Tibial nerve (tissue), 4 donors: ENCODE measurements around the gene DISP2.

ENCODE experiments used
- CTCF ChIP-seq, 5 experiments: fragments of 200-600 bp in 3 of 5; fragments of 450-650 bp in 2 of 5; sonication (generic) in 3 of 5; IDR thresholded peaks; one replicate each; pipeline ENCODE4 v1.5.1; 2016 to 2019; ENCODE audit warnings: antibody characterized with exemption in 5 of 5, mild to moderate bottlenecking in 3 of 5, moderate library complexity in 2 of 5
- EP300 ChIP-seq, 2 donors: sonication (generic); formaldehyde crosslinking; IDR thresholded peaks; one replicate each; pipeline ENCODE4 v1.6.1; 2017; ENCODE audit warnings: antibody characterized with exemption in 2 of 2, mild to moderate bottlenecking in 1 of 2
- POLR2A ChIP-seq, 2 donors: fragments of 450-650 bp; IDR thresholded peaks; one replicate each; pipeline ENCODE4 v1.6.1; 2017; ENCODE audit warnings: antibody characterized with exemption in 2 of 2, mild to moderate bottlenecking in 2 of 2, moderate library complexity in 2 of 2

DNA sequence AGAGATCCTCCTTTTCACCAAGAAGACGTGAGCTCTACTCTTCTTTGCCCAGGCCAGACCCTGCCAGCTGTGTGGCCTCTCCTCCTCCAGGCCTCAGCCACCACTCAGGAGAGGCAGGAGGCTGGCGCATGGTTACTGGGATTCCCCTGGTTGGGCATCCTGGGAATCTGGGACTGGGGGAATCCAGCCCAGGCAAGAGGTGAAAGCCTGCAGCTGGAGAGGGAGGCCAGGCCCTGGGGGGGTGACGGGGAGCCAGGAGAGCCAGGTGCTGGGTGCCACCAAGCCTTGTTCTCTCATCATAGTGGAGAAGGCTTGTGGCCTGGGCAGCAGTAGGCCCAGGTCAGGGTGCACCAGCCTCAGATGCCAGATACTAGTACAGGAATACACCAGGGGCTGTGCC is 23.5 kb upstream of the DISP2 start:
- TF ChIP-seq CTCF (IDR thresholded peaks at IDR 0.05) (no peak), EP300 (IDR thresholded peaks at IDR 0.05) (no peak), POLR2A (IDR thresholded peaks at IDR 0.05) (no peak)
